HG02970 (cell line): Measurements from ENCODE around the gene PTGDS.
"Not testable (repeated sequence)": the region's sequence is repeated elsewhere in the genome, so short reads cannot be mapped to it uniquely, and the experiment has no call there.

ENCODE experiments used
- ATAC-seq: cut with Tn5 transposase; IDR thresholded peaks from one replicate; pipeline ENCODE4 v1.9.1; 2021; ENCODE audit warnings: mild to moderate bottlenecking, moderate library complexity, moderate number of reproducible peaks; ENCODE audit not compliant: unreplicated experiment, low FRiP score

The PTGDS gene

GRCh38 chr9:136985853-136986252 is 8.5 kb downstream of the PTGDS start:
- no peak for ATAC-seq

GRCh38 chr9:136988872-136989271 is 11.6 kb downstream of the PTGDS start:
- no peak for ATAC-seq

- no peak for ATAC-seq
Observed at GRCh38 chr9:136990242-136990911, 13.1 kb downstream of the PTGDS start.

GRCh38 chr9:136991993-136992818 is 14.9 kb downstream of the PTGDS start, which contains the start of gene PAXX:
Gene PAXX, plus strand, starts transcription at chr9:136992422. Its CDS starts 22 bp downstream, at chr9:136992444.
- ATAC-seq: peak; percentile 82

- ATAC-seq: no peak
Observed at GRCh38 chr9:136992819-136993369, 15.6 kb downstream of the PTGDS start.

GRCh38 chr9:136994180-136994887 is 17.0 kb downstream of the PTGDS start:
- no peak for ATAC-seq

GRCh38 chr9:136994888-136995230 is 17.6 kb downstream of the PTGDS start:
- ATAC-seq: no peak

GRCh38 chr9:136995362-136995761 is 18.1 kb downstream of the PTGDS start:
- no peak for ATAC-seq

GRCh38 chr9:136995772-136996311 is 18.5 kb downstream of the PTGDS start:
- ATAC-seq: no peak

- no peak for ATAC-seq
Observed at GRCh38 chr9:136996361-136997292, 19.3 kb downstream of the PTGDS start, which contains the start of gene CLIC3. Gene CLIC3, minus strand, starts transcription at chr9:136996568. Its CDS starts 25 bp downstream, at chr9:136996543.

- ATAC-seq: no peak
Observed at GRCh38 chr9:136997371-136997770, 20.1 kb downstream of the PTGDS start.

GRCh38 chr9:136997830-136998234 is 20.5 kb downstream of the PTGDS start:
- ATAC-seq: no peak

GRCh38 chr9:137000177-137000930 is 23.1 kb downstream of the PTGDS start:
- ATAC-seq: peak; percentile 73

GRCh38 chr9:137001857-137002645 is 24.7 kb downstream of the PTGDS start:
- ATAC-seq: no peak

- no peak for ATAC-seq
Observed at GRCh38 chr9:137002646-137003041, 25.3 kb downstream of the PTGDS start.

- not testable (repeated sequence) for ATAC-seq
Observed at GRCh38 chr9:137004285-137004684, 27.0 kb downstream of the PTGDS start.

- no peak for ATAC-seq
Observed at GRCh38 chr9:137006116-137007003, 29.1 kb downstream of the PTGDS start.
